Ishikawa (cell line): ENCODE measurements around the gene CHST12.

Source experiments
- CEBPB ChIP-seq: IDR thresholded peaks from 2 replicates; pipeline ENCODE4 v1.6.1; 2012
- EGR1 ChIP-seq: IDR thresholded peaks from 2 replicates; pipeline ENCODE4 v1.6.1; 2012

- TF ChIP-seq CEBPB (no peak), EGR1 (no peak)
Observed at GRCh38 chr7:2488681-2489080, 85.3 kb downstream of the CHST12 start.
